HL-60 (cell line): ENCODE data around the gene DAPK1.

Experiments used
- DNase-seq, 2 experiments: peaks; one replicate each; pipeline ENCODE4 v3.0.0-alpha.2; 2010 to 2020; ENCODE audit warnings: low read depth in 1 of 2, low spot score in 1 of 2
- H3K27ac ChIP-seq: fragments of 250-450 bp; sonication (Bioruptor Pico); replicated peaks from 2 replicates; pipeline ENCODE4 v1.5.1; 2020; ENCODE audit warnings: mild to moderate bottlenecking, moderate library complexity
- H3K27me3 ChIP-seq: fragments of 250-450 bp; sonication (Bioruptor Pico); 2 replicates; pipeline ENCODE4 v1.5.1; 2021; ENCODE audit warnings: mild to moderate bottlenecking, moderate library complexity; ENCODE audit not compliant: insufficient read depth, poor library complexity, severe bottlenecking
- H3K4me3 ChIP-seq: replicated peaks from 2 replicates; pipeline ENCODE4 v1.5.1; 2011; ENCODE audit warnings: mild to moderate bottlenecking, control low read depth, low read length; ENCODE audit not compliant: insufficient read depth
- CTCF ChIP-seq: IDR thresholded peaks from one replicate; pipeline ENCODE4 v1.5.1; 2011; ENCODE audit warnings: low read length, control low read depth, inconsistent platforms; ENCODE audit not compliant: insufficient read depth
- GABPA ChIP-seq: IDR thresholded peaks from 2 replicates; pipeline ENCODE4 v1.6.1; 2012; ENCODE audit warnings: low read depth
- POLR2AphosphoS5 ChIP-seq: IDR thresholded peaks from 2 replicates; pipeline ENCODE4 v1.6.1; 2012; ENCODE audit warnings: low read depth
- SPI1 ChIP-seq: IDR thresholded peaks from 2 replicates; pipeline ENCODE4 v1.6.1; 2012; ENCODE audit warnings: low read depth, mild to moderate bottlenecking, borderline replicate concordance
- TF ChIP-seq, protein P1 (sequence below): IDR thresholded peaks from 2 replicates; pipeline ENCODE4 v1.6.1; 2012; ENCODE audit warnings: low read depth; ENCODE audit not compliant: insufficient replicate concordance

DAPK1 gene

GRCh38 chr9:87516222-87516925 is 18.7 kb downstream of the DAPK1 start:
- H3K27ac ChIP-seq: no peak overlapping the region
- TF ChIP-seq, protein P1, sequence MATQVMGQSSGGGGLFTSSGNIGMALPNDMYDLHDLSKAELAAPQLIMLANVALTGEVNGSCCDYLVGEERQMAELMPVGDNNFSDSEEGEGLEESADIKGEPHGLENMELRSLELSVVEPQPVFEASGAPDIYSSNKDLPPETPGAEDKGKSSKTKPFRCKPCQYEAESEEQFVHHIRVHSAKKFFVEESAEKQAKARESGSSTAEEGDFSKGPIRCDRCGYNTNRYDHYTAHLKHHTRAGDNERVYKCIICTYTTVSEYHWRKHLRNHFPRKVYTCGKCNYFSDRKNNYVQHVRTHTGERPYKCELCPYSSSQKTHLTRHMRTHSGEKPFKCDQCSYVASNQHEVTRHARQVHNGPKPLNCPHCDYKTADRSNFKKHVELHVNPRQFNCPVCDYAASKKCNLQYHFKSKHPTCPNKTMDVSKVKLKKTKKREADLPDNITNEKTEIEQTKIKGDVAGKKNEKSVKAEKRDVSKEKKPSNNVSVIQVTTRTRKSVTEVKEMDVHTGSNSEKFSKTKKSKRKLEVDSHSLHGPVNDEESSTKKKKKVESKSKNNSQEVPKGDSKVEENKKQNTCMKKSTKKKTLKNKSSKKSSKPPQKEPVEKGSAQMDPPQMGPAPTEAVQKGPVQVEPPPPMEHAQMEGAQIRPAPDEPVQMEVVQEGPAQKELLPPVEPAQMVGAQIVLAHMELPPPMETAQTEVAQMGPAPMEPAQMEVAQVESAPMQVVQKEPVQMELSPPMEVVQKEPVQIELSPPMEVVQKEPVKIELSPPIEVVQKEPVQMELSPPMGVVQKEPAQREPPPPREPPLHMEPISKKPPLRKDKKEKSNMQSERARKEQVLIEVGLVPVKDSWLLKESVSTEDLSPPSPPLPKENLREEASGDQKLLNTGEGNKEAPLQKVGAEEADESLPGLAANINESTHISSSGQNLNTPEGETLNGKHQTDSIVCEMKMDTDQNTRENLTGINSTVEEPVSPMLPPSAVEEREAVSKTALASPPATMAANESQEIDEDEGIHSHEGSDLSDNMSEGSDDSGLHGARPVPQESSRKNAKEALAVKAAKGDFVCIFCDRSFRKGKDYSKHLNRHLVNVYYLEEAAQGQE: no peak
- TF ChIP-seq GABPA: no peak
- TF ChIP-seq SPI1: no peak
- no peak for TF ChIP-seq CTCF
- TF ChIP-seq POLR2AphosphoS5: no peak
- no peaks in the 10 kb centered on the region for H3K27me3 ChIP-seq
- no peak overlapping the region for H3K4me3 ChIP-seq
- peak; percentile 75 to 78 for DNase-seq

- H3K4me3 ChIP-seq: no peak overlapping the region
- no peak for DNase-seq
- TF ChIP-seq GABPA: no peak
- no peak for TF ChIP-seq CTCF
- TF ChIP-seq POLR2AphosphoS5: no peak
- TF ChIP-seq SPI1: no peak
- TF ChIP-seq, protein P1: no peak
- H3K27ac ChIP-seq: no peak overlapping the region
- H3K27me3 ChIP-seq: no peaks in the 10 kb centered on the region
Observed at GRCh38 chr9:87516926-87517290, 19.2 kb downstream of the DAPK1 start.

- peak in 1 of 2 experiments; percentile 47 for DNase-seq
- Histone ChIP-seq H3K27me3 (no peaks in the 10 kb centered on the region), H3K27ac (no peak overlapping the region), H3K4me3 (no peak overlapping the region)
- TF ChIP-seq POLR2AphosphoS5 (no peak), SPI1 (no peak), GABPA (no peak), CTCF (no peak)
- TF ChIP-seq, protein P1: no peak
Observed at GRCh38 chr9:87517732-87518131, 20.1 kb downstream of the DAPK1 start.
